ENCODE measurements around the gene GBX1.

DNA sequence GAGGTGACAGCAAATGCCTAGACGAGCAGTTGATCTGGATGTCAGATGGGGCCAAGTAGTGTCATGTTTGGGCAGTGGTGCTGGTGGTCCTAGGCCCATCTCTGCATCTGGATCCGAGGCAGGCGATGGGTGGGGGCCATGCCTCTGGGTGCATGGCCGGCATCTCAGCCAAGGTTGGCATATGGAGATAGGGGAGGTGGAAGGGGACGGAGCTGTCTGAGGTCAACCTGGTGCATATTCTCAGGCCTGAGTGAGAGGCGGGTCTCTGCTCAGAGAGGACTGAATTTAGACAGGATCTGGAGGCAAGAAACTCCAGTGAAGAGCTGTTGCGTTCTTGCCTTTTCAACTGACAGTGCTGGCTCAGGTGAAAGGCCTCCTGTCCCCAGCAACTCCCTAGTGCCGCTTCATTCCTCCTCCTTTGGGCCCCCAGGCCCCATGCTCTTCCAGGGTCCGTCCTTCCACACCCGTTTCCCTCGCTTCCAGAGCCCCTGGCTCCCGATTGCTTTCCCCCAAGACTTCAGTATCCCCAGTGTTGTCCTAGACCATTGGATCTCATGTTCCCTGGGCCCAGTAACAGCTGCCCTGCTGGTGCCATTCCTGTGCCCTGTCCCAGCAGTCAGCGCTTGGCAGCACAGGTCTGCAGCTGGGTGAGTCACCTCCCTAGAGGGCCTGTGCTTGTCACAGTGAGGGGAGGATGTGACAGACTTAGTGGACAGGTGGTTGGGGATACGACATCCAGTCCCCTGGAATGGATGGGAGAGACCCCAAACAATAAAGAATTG is 32.6 kb downstream of the GBX1 start:
- no peak for TF ChIP-seq POLR2A (IDR thresholded peaks at IDR 0.05)
- TF ChIP-seq, protein P1, sequence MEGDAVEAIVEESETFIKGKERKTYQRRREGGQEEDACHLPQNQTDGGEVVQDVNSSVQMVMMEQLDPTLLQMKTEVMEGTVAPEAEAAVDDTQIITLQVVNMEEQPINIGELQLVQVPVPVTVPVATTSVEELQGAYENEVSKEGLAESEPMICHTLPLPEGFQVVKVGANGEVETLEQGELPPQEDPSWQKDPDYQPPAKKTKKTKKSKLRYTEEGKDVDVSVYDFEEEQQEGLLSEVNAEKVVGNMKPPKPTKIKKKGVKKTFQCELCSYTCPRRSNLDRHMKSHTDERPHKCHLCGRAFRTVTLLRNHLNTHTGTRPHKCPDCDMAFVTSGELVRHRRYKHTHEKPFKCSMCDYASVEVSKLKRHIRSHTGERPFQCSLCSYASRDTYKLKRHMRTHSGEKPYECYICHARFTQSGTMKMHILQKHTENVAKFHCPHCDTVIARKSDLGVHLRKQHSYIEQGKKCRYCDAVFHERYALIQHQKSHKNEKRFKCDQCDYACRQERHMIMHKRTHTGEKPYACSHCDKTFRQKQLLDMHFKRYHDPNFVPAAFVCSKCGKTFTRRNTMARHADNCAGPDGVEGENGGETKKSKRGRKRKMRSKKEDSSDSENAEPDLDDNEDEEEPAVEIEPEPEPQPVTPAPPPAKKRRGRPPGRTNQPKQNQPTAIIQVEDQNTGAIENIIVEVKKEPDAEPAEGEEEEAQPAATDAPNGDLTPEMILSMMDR (IDR thresholded peaks at IDR 0.05) = no peak

Data from adrenal gland (tissue), 5 donors.